H9 (cell line): ENCODE results near the gene KRT32. TPM values are rescaled to one million over a fixed set of nuclear protein-coding genes. Genes with fewer than 3 reads are reported as not detected.
A peak's percentile ranks its signal among the peaks of the same experiment; 100 is the strongest.

ENCODE experiments used
- DNase-seq: peaks from one replicate; pipeline ENCODE4 v3.0.0-alpha.2; 2017
- H2AFZ ChIP-seq: one replicate; pipeline ENCODE4 v1.6.1; 2013; ENCODE audit warnings: mild to moderate bottlenecking, low read length, control low read depth, moderate library complexity
- H2AK5ac ChIP-seq: 2 replicates; pipeline ENCODE4 v1.6.1; 2013; ENCODE audit warnings: low read length, control low read depth, mixed read lengths; ENCODE audit not compliant: insufficient read length
- H2BK120ac ChIP-seq: one replicate; pipeline ENCODE4 v1.6.1; 2013; ENCODE audit warnings: low read depth, mild to moderate bottlenecking, low read length, control low read depth, inconsistent platforms; ENCODE audit not compliant: poor library complexity, severe bottlenecking
- H2BK12ac ChIP-seq: 2 replicates; pipeline ENCODE4 v1.6.1; 2013; ENCODE audit warnings: low read length, control low read depth, mixed read lengths, low read depth; ENCODE audit not compliant: insufficient read length
- H2BK15ac ChIP-seq: 2 replicates; pipeline ENCODE4 v1.6.1; 2013; ENCODE audit warnings: low read depth, low read length, control low read depth
- H2BK20ac ChIP-seq: one replicate; pipeline ENCODE4 v1.6.1; 2013; ENCODE audit warnings: low read depth, mild to moderate bottlenecking, low read length, control low read depth, inconsistent platforms; ENCODE audit not compliant: poor library complexity, severe bottlenecking
- H2BK5ac ChIP-seq: 2 replicates; pipeline ENCODE4 v1.6.1; 2013; ENCODE audit warnings: low read length, control low read depth, mixed read lengths; ENCODE audit not compliant: insufficient read length
- H3K14ac ChIP-seq: 2 replicates; pipeline ENCODE4 v1.6.1; 2013; ENCODE audit warnings: low read length, control low read depth; ENCODE audit not compliant: insufficient read depth
- H3K18ac ChIP-seq: 2 replicates; pipeline ENCODE4 v1.6.1; 2013; ENCODE audit warnings: low read depth, mild to moderate bottlenecking, mixed read lengths, low read length, control low read depth; ENCODE audit not compliant: insufficient read length
- H3K23ac ChIP-seq: 2 replicates; pipeline ENCODE4 v1.6.1; 2013; ENCODE audit warnings: low read length, control low read depth, mixed read lengths, low read depth; ENCODE audit not compliant: insufficient read length
- H3K23me2 ChIP-seq: 2 replicates; pipeline ENCODE4 v1.6.1; 2013; ENCODE audit warnings: low read depth, mild to moderate bottlenecking, mixed read lengths, low read length, control low read depth; ENCODE audit not compliant: insufficient read length, poor library complexity, severe bottlenecking
- H3K27ac ChIP-seq: 2 replicates; pipeline ENCODE4 v1.5.1; 2013; ENCODE audit warnings: low read length, control low read depth, mixed read lengths, low read depth; ENCODE audit not compliant: insufficient read length
- H3K27me3 ChIP-seq: 2 replicates; pipeline ENCODE4 v1.6.1; 2013; ENCODE audit warnings: low read length, control low read depth, inconsistent platforms; ENCODE audit not compliant: insufficient read depth
- H3K4ac ChIP-seq: 2 replicates; pipeline ENCODE4 v1.6.1; 2013; ENCODE audit warnings: low read depth, mild to moderate bottlenecking, control low read depth, inconsistent platforms, low read length, moderate library complexity
- H3K4me1 ChIP-seq: 2 replicates; pipeline ENCODE4 v1.6.1; 2013; ENCODE audit warnings: low read length, control low read depth, inconsistent platforms; ENCODE audit not compliant: insufficient read depth
- H3K4me2 ChIP-seq: 2 replicates; pipeline ENCODE4 v1.6.1; 2013; ENCODE audit warnings: low read length, control low read depth, mixed read lengths; ENCODE audit not compliant: insufficient read length, insufficient read depth
- H3K56ac ChIP-seq: 2 replicates; pipeline ENCODE4 v1.6.1; 2013; ENCODE audit warnings: low read depth, mild to moderate bottlenecking, mixed read lengths, low read length, control low read depth; ENCODE audit not compliant: insufficient read length
- H3K79me1 ChIP-seq: 2 replicates; pipeline ENCODE4 v1.6.1; 2013; ENCODE audit warnings: low read depth, mild to moderate bottlenecking, moderate library complexity, low read length, control low read depth, inconsistent platforms; ENCODE audit not compliant: insufficient read depth, poor library complexity, severe bottlenecking
- H3K79me2 ChIP-seq: 2 replicates; pipeline ENCODE4 v1.6.1; 2013; ENCODE audit warnings: low read length, control low read depth, inconsistent platforms; ENCODE audit not compliant: insufficient read depth
- H3K9ac ChIP-seq: 2 replicates; pipeline ENCODE4 v1.6.1; 2013; ENCODE audit warnings: low read length, control low read depth, mixed read lengths; ENCODE audit not compliant: insufficient read length; ENCODE audit errors: extremely low read depth
- H3K9me3 ChIP-seq: one replicate; pipeline ENCODE4 v1.6.1; 2013; ENCODE audit warnings: low read depth, low read length, inconsistent platforms; ENCODE audit not compliant: control insufficient read depth
- H3T11ph ChIP-seq: one replicate; pipeline ENCODE4 v1.6.1; 2013; ENCODE audit warnings: mild to moderate bottlenecking, low read length, control low read depth, inconsistent platforms
- H4K20me1 ChIP-seq: one replicate; pipeline ENCODE4 v1.6.1; 2013; ENCODE audit not compliant: control insufficient read depth, insufficient read length, insufficient read depth
- H4K5ac ChIP-seq: 2 replicates; pipeline ENCODE4 v1.6.1; 2013; ENCODE audit warnings: low read depth, mild to moderate bottlenecking, mixed read lengths, low read length, control low read depth; ENCODE audit not compliant: insufficient read length
- H4K8ac ChIP-seq: replicated peaks from 2 replicates; pipeline ENCODE4 v1.6.1; 2013; ENCODE audit warnings: low read length, control low read depth, mixed read lengths, low read depth; ENCODE audit not compliant: insufficient read length
- H4K91ac ChIP-seq: 2 replicates; pipeline ENCODE4 v1.6.1; 2013; ENCODE audit warnings: low read depth, mild to moderate bottlenecking, moderate library complexity, mixed read lengths, low read length, control low read depth; ENCODE audit not compliant: insufficient read length
- H3K27ac Mint-ChIP-seq, 3 experiments: 2 replicates in 2 of 3; 3 replicates in 1 of 3; pipeline ENCODE4 v1.8.0; 2020 to 2021; ENCODE audit warnings: mixed read lengths in 3 of 3, mild to moderate bottlenecking in 1 of 3, moderate library complexity in 1 of 3
- H3K27me3 Mint-ChIP-seq: 2 replicates; pipeline ENCODE4 v1.8.0; 2021; ENCODE audit warnings: low read depth, mild to moderate bottlenecking, moderate library complexity, mixed read lengths
- H3K36me3 Mint-ChIP-seq, 3 experiments: 2 replicates in 2 of 3; 3 replicates in 1 of 3; pipeline ENCODE4 v1.8.0; 2020 to 2021; ENCODE audit warnings: low read depth in 3 of 3, mixed read lengths in 3 of 3; ENCODE audit not compliant: insufficient read depth in 1 of 3
- H3K4me1 Mint-ChIP-seq, 2 experiments: 2 replicates each; pipeline ENCODE4 v1.8.0; 2020; ENCODE audit warnings: mixed read lengths in 2 of 2
- H3K4me3 Mint-ChIP-seq, 2 experiments: 2 replicates in 1 of 2; 3 replicates in 1 of 2; pipeline ENCODE4 v1.8.0; 2020 to 2021; ENCODE audit warnings: mild to moderate bottlenecking in 2 of 2, mixed read lengths in 2 of 2, moderate library complexity in 1 of 2
- H3K9me3 Mint-ChIP-seq, 2 experiments: 2 replicates in 1 of 2; 3 replicates in 1 of 2; pipeline ENCODE4 v1.8.0; 2020; ENCODE audit warnings: mild to moderate bottlenecking in 2 of 2, mixed read lengths in 2 of 2, moderate library complexity in 1 of 2
- CTCF ChIP-seq: fragments of 200-600 bp; sonication (generic); conservative IDR thresholded peaks from 3 replicates; pipeline ENCODE4 v1.8.0; 2021; ENCODE audit warnings: antibody characterized with exemption, mild to moderate bottlenecking
- WGBS: extraction: QIAGEN DNeasy Blood & Tissue Kit; methylation state at CpG from one replicate; pipeline ENCODE4 v1.1.7; 2013; ENCODE audit warnings: missing lambda C conversion rate, low lambda C conversion rate, mixed read lengths; ENCODE audit not compliant: insufficient read length; ENCODE audit errors: extremely low coverage; 5-methylcytosine and 5-hydroxymethylcytosine counted together
- total RNA-seq: library from RNA; stranded (reverse); gene quantifications from 2 replicates; pipeline ENCODE4 v1.2.1, GENCODE V29; 2021

Gene KRT32
- total RNA-seq, 1 experiment from 2014 or later, result not detected

GRCh38 chr17:41513168-41513547, 46.0 kb upstream of the KRT32 start:
- H3T11ph ChIP-seq, result no peak overlapping the region
- Mint-ChIP-seq H3K36me3 (no peaks in the 10 kb centered on the region), H3K4me1 (peaks cover 25 to 27% of the 10 kb centered on the region in 2 experiments), H3K27ac (peak overlapping the region in 1 of 3 experiments; percentile 71; a peak in 2 of 7 replicates), H3K4me3 (no peak overlapping the region), H3K27me3 (no peaks in the 10 kb centered on the region; the same call in 1 of the 2 replicates), H3K9me3 (no peaks in the 10 kb centered on the region; a peak in 2 of 5 replicates)
- no peak overlapping the region for H3K4me2 ChIP-seq
- H3K27ac ChIP-seq, result no peak overlapping the region
- H2BK5ac ChIP-seq, result no peak overlapping the region
- 0 out of 2 replicates have a peak, but pooled peaks cover 3% of the 10 kb centered on the region for H3K4me1 ChIP-seq
- DNase-seq, result no peak
- no CpG with 5 or more reads among the region's 5 CpGs for WGBS
- H3K23me2 ChIP-seq, result no peaks in the 10 kb centered on the region
- no peak overlapping the region for H3K23ac ChIP-seq
- no peak overlapping the region for H3K14ac ChIP-seq
- H2BK15ac ChIP-seq, result no peak overlapping the region
- no peak overlapping the region for H3K18ac ChIP-seq
- TF ChIP-seq CTCF, result no peak
- no peak overlapping the region for H3K9ac ChIP-seq
- H3K4ac ChIP-seq, result no peak overlapping the region
- no peaks in the 10 kb centered on the region for H3K9me3 ChIP-seq
- H3K56ac ChIP-seq, result no peak overlapping the region
- H3K27me3 ChIP-seq, result no peaks in the 10 kb centered on the region
- H4K8ac ChIP-seq, result no peak overlapping the region
- H2BK20ac ChIP-seq, result no peak overlapping the region
- H2AFZ ChIP-seq, result no peak overlapping the region
- no peaks in the 10 kb centered on the region for H3K79me1 ChIP-seq
- no peaks in the 10 kb centered on the region for H3K79me2 ChIP-seq
- H2AK5ac ChIP-seq, result no peak overlapping the region
- H4K91ac ChIP-seq, result no peak overlapping the region
- no peaks in the 10 kb centered on the region for H4K20me1 ChIP-seq
- H2BK120ac ChIP-seq, result no peak overlapping the region
- H2BK12ac ChIP-seq, result no peak overlapping the region
- no peak overlapping the region for H4K5ac ChIP-seq
